OCI-LY1 (cell line): ENCODE results near the gene RHBG.

Source experiments
- CTCF ChIP-seq: fragments of 200-600 bp; sonication (generic), shearing (Covaris generic); IDR thresholded peaks from 2 replicates; pipeline ENCODE4 v1.5.1; 2017; ENCODE audit warnings: mild to moderate bottlenecking, antibody characterized with exemption, low read length, moderate library complexity, mixed read lengths
- EZH2 ChIP-seq: fragments of 200-600 bp; sonication (generic), shearing (Covaris generic); IDR thresholded peaks from 2 replicates; pipeline ENCODE4 v1.8.0; 2017; ENCODE audit warnings: borderline replicate concordance, mixed run types, mild to moderate bottlenecking, antibody characterized with exemption, low read length, moderate library complexity, mixed read lengths

DNA sequence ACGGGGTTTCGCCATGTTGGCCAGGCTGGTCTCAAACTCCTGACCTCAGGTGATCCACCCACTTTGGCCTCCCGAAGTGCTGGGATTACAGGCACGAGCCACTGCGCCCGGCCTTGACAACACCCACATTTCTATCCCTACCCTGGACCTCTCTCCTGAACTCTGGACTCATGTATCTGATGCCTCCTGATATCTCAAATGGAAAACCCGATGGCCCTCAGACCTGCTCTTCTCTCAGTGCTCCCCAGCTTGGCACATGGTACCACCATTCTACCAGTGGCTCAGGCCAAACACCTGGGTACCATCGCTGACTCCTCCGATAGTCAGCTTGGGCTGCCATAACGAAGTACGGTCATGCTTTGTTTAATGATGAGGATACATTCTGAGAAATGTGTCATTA, 8.5 kb upstream of the RHBG start:
- no peak for TF ChIP-seq CTCF
- no peak for TF ChIP-seq EZH2
